NOMO-1 treated with dmso at 0.1 percent for 144 hours (cell line): ENCODE data around the gene QARS1.
A peak's percentile ranks its signal among the peaks of the same experiment; 100 is the strongest.

Source experiments
- DNase-seq: peaks from one replicate; lab custom pipeline; 2025; ENCODE audit not compliant: unreplicated experiment; lab: John Stamatoyannopoulos, UW

The QARS1 gene

DNA sequence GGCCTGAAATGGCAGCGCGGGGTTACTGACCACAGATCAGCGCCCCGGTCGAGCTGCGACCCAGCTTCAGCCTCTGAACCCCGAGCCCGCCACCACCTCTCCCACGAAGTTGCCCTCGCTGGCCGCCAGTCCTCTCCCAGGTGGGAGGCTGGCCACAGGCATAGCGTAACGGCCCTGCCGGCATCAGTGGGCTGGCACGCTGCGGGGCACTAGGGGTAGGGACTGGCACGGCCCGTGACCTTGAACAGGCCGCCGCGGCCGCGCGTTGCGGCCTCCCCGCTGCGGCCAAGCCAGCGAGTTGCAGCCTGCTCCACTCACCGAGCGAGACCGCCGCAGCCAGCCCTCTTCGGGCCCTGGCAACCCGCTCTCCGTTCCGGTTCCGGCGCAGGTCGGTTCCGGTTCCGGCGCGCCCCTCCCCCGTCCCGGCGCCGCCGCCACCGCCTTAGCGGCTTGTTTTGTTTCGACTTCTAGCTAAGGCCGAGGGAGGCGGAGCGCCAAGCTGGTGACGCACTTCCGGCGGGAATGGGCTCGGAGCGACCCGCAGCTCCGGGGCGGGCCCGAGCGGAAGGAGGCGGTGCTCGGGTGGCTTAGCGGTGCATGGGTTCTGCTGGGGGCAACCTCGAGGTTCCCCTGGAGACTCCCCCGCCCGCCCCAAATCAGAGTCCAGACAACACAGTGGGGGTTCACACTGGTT, 16.0 kb upstream of the QARS1 start, which contains the start of gene USP19:
USP19 (minus strand) TSS at position 386 of the 694 bp plus-strand sequence. CDS start 1,678 bp downstream, outside the sequence.
- peak; percentile 75 for DNase-seq

DNA sequence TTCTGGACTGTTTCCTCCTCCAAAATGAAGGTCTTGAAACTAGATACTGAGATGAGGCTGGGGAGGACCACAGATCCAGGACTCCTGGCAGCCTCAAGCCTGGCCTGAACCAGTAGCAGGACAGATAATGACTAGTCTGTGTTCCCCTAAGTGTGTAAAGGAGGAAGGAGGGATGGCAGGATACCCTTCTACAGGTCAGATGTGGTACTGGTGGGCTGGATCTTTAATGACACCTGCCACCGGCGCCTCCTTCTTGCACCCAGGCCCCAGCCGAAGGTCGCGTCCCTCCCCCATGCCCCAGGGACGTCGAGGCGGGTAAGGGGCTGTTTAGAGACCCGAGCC, 15.5 kb upstream of the QARS1 start:
- no peak for DNase-seq

GRCh38 chr3:49119439-49119838, 14.9 kb upstream of the QARS1 start:
- DNase-seq = no peak

DNA sequence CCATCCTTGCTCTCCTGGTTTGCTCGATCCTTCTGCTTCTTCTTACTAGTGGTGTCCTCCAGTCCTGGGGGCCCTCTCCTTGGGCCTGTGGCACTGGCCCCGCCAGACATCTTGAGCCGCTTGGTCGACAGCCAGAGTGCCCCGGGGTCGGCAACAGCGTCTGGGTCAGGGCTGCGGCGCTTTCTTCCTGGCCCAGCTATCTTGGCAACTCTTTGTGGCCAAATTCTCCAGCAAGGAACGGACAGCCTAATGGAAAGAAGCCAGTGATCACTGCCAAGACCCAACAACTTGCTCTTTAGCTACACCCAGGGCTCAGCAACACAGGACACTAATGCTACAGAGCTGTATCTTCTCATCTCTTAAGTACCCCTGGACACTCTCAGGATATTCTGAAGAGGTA, 14.5 kb upstream of the QARS1 start:
- DNase-seq = no peak

DNA sequence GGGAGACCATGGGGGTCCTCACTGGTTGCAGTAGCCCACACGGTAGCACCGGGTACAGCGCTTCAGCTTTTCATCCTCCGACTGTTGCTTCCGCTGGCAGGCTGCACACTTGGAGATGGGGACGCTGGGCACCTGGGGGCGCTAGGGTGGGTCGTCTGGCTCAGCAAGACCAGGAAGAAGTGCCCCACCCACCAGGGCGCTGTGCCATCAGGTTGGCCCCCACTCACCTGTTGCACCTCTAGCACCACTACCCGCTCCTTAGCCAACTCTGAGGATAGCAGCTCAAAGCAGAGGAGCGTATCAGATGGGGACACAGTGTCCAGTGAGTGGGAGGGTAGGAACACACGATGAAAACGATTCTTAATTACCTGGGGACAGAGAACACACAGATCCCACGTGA, 7.7 kb upstream of the QARS1 start:
- DNase-seq = no peak

- no peak for DNase-seq
Observed at GRCh38 chr3:49111347-49111746, 6.8 kb upstream of the QARS1 start.

DNA sequence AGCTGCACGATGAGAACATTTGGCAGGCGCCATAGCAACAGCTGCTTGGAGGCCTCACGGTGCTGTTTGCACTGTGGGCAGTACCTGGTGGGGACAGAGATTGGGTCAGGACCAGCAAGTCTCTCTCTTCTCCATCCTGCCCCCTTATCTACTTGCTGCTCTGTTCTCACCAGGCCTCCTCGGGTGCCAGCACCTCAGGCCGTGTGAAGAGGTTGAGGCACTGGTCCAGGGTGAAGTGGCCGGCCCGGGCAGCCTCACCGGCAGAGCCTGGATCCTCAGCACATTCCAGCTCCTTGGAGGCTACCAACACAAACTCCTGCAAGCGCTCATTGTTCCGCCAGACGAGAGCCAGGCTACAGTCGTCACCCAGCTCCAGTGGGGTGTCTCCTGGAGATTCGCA, 6.2 kb upstream of the QARS1 start:
- DNase-seq = no peak

DNA sequence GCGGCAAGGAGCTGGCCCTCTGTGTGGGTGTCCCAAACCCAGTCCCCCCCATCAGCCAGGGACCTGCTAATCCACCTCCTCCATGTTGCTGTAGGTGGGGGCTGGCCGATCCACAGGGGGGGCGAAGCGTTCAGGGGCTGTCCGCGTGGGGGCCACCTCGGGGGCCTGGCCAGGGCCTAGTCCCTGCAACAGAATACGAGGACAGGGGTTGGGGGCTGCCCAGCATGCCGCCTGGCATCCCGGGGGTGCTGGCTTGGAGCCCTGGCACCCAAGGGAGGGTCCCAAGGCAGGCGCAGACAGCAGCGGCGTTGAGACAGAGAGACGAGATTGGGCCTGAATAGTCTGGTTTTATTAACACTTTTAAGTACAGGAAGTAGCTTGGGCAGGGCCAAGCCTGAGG, 3.8 kb upstream of the QARS1 start:
- DNase-seq = no peak

GRCh38 chr3:49104052-49104426, 518 bp downstream of the QARS1 start:
- no peak for DNase-seq

DNA sequence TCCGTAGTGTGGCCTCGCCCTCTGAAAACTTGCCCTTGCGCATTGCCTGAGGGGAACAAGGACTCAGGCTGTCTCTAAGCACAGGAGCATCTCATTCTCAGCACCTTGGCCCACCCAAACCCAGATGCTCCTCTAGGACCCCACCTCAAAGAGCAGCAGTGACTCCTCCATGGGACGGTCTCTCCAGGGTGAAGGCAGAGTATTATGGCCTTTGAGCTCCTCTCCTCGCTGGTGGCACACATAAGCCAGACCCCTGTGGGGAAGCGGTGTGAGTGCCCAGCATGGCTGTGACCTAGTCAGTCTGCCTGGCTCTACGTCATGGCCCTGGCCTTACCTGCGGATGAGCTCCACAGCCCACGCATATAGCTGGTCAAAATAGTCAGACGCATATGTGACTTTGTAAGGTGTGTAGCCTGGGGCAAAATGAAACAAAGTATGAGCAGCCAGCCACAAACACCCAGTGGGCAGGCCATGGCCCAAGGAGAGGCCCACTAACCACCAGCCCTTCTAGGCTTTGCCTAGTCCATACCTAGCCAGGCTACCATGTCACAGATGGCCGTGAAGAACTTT, 4.4 kb downstream of the QARS1 start:
- DNase-seq = no peak

GRCh38 chr3:49098910-49099630, 5.5 kb downstream of the QARS1 start:
- DNase-seq = no peak

DNA sequence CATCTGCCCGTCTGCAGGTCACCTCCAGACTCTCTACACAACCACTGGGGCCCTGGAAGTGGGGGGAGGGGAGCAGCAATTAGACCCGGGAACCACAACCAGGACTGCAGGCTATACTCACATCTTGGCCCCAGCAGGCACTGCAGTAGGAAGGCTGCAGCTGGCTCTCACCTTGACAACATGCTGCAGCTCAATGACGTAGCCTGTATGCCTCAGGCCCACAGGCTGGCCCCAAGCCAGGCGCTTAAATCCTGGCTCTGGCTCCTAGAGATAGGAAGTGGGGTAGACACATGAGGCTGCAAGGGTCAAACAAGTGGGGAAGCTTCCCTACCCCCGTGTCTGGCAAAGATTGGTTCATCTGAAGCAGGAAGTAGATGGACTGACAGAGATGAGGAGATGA, 6.1 kb downstream of the QARS1 start:
- DNase-seq = no peak

GRCh38 chr3:49093853-49094767, 10.4 kb downstream of the QARS1 start, which contains the start of gene QRICH1:
TSS of gene QRICH1 (minus strand) at chr3:49094071. CDS start at chr3:49077017, 17,054 bp downstream.
- peak; percentile 97 for DNase-seq

DNA sequence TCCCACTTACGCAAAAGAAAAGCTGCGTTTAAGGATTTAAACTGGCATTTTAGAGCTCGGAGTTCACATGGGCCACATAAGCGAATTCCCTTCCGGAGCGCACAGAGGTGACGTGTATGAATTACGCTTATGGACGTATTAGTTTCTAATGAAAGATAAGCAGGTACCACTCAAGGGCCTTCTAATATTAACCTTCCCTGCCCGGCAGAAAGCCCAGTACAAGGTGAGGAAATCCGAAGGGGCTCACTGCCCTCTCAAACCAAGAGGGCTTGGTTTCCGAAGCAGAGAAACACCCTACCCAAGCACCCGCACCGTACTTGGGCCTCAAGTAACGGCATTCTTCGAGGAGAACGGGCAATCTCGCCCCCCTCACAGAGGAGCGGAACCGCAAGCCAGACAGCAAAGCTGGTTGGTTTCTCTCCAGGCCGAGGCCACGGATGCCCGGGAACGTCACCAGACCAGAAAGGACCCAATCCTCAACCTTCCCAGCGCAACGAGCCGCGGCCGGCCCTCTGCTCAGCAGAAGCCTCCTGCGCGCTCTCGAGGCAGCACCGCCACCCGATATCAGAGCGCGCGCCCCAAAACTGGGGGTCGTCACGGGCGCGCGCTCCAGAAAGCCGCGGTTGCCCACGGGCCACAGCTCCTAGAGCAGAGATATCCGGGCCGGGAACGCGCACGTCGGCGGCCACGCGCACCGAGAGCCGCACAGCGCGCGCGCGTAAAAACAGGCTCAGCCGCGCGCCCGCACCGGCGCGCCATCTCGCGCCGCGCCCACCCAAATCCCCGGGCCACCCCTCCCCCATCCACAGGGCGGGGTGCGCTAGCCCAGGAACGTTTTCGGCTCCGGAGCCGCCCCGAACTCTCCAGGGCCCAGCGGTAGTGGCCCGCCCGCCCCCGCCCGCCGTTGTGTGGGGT, 11.4 kb downstream of the QARS1 start:
- DNase-seq = peak; percentile 40

DNA sequence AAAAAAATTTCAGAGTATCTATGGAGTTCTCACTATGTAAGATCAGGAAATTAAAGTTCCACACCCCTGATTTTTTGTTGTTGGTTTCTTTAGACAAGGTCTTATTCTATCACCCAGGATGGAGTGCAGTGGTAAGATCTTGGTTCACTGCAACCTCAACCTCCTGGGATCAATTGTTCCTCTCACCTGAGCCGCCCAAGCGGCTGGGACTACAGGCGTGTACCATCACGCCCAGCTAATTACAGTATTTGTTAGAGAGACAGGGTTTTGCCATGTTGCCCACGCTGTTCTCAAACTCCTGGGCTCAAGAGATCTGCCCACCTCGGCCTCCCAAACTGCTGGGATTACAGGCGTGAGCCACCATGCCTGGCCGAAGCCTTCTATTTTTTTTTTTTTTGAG, 23.1 kb downstream of the QARS1 start:
- DNase-seq = no peak

- no peak for DNase-seq
Observed at GRCh38 chr3:49079270-49079669, 25.3 kb downstream of the QARS1 start.

- no peak for DNase-seq
Observed at GRCh38 chr3:49076646-49077045, 27.9 kb downstream of the QARS1 start.

GRCh38 chr3:49076116-49076515, 28.4 kb downstream of the QARS1 start:
- no peak for DNase-seq

DNA sequence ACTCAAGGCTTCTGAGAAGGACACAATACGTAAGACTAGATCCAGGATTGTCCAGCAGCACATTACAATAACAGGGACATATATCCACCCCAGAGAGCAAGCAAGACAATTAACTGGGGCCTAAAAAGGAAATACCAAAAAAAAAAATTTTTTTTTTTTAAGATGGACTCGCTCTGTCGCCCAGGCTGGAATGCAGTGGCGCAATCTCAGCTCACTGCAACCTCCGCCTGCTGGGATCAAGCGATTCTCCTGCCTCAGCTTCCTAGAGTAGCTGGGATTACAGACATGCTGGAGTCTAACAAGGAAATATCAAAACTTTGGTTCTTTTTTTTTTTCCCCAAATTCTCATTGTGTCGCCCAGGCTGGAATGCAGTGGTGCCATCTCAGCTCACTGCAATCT, 46.5 kb downstream of the QARS1 start:
- no peak for DNase-seq

DNA sequence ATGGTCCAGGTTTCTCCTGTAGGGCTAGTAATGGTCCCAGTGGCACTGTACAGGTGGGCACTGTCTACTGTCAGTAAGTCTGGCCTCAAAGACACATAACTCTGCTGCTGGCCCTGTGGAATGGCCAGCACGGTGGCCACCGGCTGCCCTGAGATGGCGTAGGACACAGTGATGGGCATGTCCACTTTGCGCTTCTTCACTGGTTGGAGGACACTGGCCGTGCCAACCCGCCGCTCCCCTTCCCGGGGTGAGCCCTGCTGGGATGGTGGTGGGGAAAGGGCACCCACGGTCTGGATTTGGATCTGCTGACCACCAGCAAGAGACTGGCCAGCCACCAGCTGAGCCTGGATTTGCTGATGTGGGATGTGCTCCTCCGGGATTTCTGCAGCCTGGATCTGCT, 47.3 kb downstream of the QARS1 start:
- DNase-seq = no peak
